ENCODE data around the gene GRM4.

DNA sequence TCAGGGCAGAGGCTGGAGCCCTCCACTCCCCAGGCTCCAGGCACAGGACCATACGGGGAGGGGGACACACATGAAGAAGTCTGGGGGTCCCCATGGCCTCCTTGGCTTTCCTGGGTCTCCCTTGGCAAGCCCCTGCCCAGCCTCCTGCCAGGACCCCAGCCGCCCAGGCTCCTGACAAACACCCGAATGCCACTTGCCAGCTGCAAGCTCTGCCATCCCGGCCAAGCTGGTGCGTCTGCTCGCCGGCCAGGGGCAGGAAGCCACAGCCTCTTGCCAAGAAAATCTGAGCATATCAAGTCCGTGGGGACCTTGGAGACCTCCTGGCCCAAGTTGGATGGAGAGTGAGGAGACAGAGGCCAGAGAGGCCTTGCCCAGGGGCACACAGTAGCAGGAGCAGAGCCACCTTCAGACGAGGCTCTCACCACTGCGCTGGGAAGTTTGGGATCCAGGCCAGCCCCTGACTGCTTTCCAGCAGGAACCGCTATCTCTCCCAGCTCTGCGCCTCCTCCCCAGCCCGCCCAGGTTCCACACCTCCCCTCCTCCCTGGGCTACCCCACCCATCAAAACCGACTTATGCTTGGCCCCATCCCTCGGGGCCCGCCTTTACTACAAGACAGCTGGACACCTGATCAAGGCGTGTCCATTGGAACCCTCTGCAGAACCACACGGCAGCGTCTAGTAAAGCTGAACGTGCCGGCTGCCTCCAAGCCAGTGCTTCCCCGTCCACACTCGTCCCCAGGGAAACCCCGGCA lies 80.2 kb downstream of the GRM4 start:
- TF ChIP-seq, protein P1, sequence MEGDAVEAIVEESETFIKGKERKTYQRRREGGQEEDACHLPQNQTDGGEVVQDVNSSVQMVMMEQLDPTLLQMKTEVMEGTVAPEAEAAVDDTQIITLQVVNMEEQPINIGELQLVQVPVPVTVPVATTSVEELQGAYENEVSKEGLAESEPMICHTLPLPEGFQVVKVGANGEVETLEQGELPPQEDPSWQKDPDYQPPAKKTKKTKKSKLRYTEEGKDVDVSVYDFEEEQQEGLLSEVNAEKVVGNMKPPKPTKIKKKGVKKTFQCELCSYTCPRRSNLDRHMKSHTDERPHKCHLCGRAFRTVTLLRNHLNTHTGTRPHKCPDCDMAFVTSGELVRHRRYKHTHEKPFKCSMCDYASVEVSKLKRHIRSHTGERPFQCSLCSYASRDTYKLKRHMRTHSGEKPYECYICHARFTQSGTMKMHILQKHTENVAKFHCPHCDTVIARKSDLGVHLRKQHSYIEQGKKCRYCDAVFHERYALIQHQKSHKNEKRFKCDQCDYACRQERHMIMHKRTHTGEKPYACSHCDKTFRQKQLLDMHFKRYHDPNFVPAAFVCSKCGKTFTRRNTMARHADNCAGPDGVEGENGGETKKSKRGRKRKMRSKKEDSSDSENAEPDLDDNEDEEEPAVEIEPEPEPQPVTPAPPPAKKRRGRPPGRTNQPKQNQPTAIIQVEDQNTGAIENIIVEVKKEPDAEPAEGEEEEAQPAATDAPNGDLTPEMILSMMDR (IDR thresholded peaks at IDR 0.05), result no peak
- TF ChIP-seq EZH2 (IDR thresholded peaks at IDR 0.05) (no peak), EZH2phosphoT487 (IDR thresholded peaks at IDR 0.05) (no peak)
